ENCODE measurements around the gene TMEM204. TPM values are rescaled to one million over a fixed set of nuclear protein-coding genes. Genes with fewer than 3 reads are reported as not detected.

Gene TMEM204
- total RNA-seq = 100 to 1,000 TPM in 3 of 5 donors, 10 to 100 TPM in 2; 33.1 to 158 (median 115) TPM
- total RNA-seq (2013) = 72.5 TPM
- 3.1 to 221 (median 38.2) reads per million in 29 experiments for total RNA-seq

DNA sequence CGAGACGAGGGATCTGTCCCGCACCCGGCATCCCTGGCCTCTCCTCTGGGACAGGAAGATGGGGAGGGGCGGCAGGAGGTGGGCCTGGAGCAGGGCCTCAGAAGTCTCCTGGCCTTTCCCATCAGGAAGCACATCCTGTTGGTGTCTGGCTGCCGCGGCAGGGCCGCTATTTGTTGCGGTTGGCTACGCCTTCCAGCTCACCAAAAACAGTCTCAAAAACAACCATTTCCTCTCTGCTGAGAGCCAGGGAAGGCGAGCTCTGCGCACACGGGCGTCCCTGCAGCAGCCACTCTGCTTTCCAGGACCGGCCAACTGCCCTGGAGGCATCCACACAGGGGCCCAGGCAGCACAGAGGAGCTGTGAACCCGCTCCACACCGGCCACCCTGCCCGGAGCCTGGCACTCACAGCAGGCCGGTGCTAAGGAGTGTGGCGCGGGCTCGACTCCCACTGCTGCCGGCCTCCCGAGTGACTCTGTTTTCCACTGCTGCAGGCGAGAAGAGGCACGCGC is at the start of gene TMEM204:
Gene TMEM204, plus strand, starts transcription at position 224 of the 509 bp plus-strand sequence. CDS start 610 bp downstream, outside the sequence.
- H3K27me3 ChIP-seq (replicated peaks in 1 of 2; ENCODE audit: control insufficient read depth in 2 of 2, extremely low read depth in 1 of 2, insufficient read depth in 2 of 2, low read length in 1 of 2) = no peaks in the 10 kb centered on the region
- H3K4me1 ChIP-seq (ENCODE audit: control insufficient read depth in 1 of 2, extremely low read depth in 1 of 2, insufficient read depth in 2 of 2, low read length in 2 of 2) = peaks cover 20 to 63% of the 10 kb centered on the region in 2 experiments
- Mint-ChIP-seq H3K4me3 (peak within 1 kb of the TSS; percentile 97 to 100 (median 100)), H3K27ac (peak within 1 kb of the TSS; percentile 95 to 98), H3K9me3 (no peaks in the 10 kb centered on the region), H3K27me3 (no peaks in the 10 kb centered on the region), H3K36me3 (peaks cover 31% of the 10 kb centered on the region), H3K4me1 (peaks cover 40 to 58% (median 58%) of the 10 kb centered on the region in 3 donors)
- H3K9me3 ChIP-seq = no peaks in the 10 kb centered on the region
- under 1% methylated on average over 23 of the region's 27 CpGs for WGBS (ENCODE audit: insufficient coverage)
- peaks cover 11 to 30% of the 10 kb centered on the region in 2 donors for H3K36me3 ChIP-seq (ENCODE audit: control insufficient read depth in 2 of 2, extremely low read depth in 1 of 2, insufficient read depth in 1 of 2, low read length in 1 of 2)
- POLR2A ChIA-PET = no interaction called here
- peak within 1 kb of the TSS; percentile 80 to 81 for H3K4me3 ChIP-seq (ENCODE audit: control insufficient read depth in 1 of 2, extremely low read depth in 1 of 2, low read length in 1 of 2)
- ATAC-seq (replicated peaks in 1 of 4) = peak; percentile 69 to 73 (median 72)
- peak in 28 of 35 experiments; percentile 17 to 76 (median 46) for DNase-seq
- CTCF ChIA-PET = no interaction called here
- peak within 1 kb of the TSS; percentile 35 for H3K27ac ChIP-seq (ENCODE audit: low read length)

DNA sequence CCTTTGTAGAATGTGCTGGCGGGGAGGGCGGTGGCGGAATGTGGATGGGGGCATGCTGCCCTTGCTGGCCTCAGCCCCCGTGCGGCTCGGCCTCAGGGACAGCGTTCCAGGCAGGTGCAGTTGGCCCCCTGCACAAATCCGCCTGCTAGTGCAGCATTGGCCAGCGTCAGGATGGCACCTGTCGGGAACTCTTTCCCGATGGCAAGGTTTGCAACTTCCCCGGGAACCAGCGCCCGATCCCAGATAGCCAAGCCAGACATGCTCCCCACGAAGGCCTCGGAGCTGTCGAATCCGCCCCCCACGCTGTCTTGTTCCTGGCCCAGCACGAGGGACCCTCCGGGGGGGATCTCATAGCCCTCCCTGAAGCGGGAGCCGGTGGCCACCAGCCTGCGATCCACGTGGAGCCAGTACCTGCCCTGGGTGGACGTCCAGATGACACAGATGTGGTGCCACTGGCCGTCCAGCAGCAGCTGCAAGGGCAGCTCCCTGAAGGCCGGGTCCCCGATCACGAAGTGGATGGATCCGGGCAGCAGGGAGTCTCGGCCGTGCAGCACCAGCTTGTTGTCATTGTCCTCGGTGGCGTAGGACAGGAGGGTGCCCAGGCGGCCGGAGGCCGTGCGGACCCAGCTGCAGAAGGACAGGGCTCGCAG is 47.5 kb upstream of the TMEM204 start:
- H3K9me3 ChIP-seq = no peaks in the 10 kb centered on the region
- ATAC-seq (replicated peaks in 1 of 4) (no peak), DNase-seq (no peak)
- peaks cover 0 to 15% of the 10 kb centered on the region in 2 experiments for H3K27me3 ChIP-seq (replicated peaks in 1 of 2; ENCODE audit: control insufficient read depth in 2 of 2, extremely low read depth in 1 of 2, insufficient read depth in 2 of 2, low read length in 1 of 2)
- Mint-ChIP-seq H3K27ac (no peak overlapping the region), H3K27me3 (no peaks in the 10 kb centered on the region), H3K4me1 (peaks cover 0 to 2% (median 0%) of the 10 kb centered on the region in 3 donors), H3K9me3 (no peaks in the 10 kb centered on the region), H3K4me3 (no peak overlapping the region), H3K36me3 (no peaks in the 10 kb centered on the region)
- POLR2A ChIA-PET = no interaction called here
- WGBS (ENCODE audit: insufficient coverage) = 94% methylated on average over 40 of the region's 40 CpGs
- peaks cover 0 to 4% of the 10 kb centered on the region in 2 experiments for H3K4me1 ChIP-seq (ENCODE audit: control insufficient read depth in 1 of 2, extremely low read depth in 1 of 2, insufficient read depth in 2 of 2, low read length in 2 of 2)
- H3K4me3 ChIP-seq (ENCODE audit: control insufficient read depth in 1 of 2, extremely low read depth in 1 of 2, low read length in 1 of 2) = no peak overlapping the region
- CTCF ChIA-PET = no interaction called here
- no peaks in the 10 kb centered on the region for H3K36me3 ChIP-seq (ENCODE audit: control insufficient read depth in 2 of 2, extremely low read depth in 1 of 2, insufficient read depth in 1 of 2, low read length in 1 of 2)
- no peak overlapping the region for H3K27ac ChIP-seq (ENCODE audit: low read length)

DNA sequence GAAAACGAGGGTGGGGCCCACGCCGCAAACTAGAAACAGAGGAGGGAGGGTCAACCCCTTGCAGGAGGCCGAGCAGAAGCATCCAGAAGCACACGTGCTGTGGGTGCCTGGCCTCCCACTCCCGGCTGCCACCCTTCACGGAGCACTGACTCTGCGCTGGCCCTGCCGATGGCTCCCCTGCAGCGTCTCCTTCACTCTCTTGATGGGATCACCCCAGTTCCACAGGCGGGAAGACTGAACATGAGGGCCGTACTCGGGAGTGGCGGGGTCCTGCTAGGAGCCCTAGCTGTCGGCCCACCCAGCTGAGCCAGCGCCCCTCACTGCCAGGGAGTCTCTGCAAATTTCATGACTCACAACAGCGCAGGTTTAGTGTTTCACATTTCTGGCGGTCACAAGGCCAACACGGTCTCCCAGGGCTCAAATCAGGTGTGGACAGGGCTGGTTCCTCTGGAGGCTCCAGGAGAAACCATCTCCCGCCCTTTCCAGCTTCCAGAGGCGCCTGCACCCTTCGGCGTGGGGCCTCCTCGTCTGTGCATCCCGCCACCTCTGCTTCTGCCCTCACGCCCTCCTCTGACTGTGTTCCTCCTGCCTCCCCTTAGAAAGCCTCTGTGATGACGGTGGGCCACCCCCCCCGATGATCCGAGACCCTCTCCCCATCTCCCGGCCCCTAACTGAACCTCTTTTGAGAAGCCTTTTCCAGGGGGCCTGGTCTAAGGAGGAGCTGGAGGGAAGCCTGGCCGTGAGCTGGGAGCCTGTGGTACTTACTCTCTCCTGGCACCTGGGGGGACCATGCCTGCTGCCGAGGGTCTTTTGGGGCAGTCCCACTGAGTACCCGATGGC is 46.7 kb upstream of the TMEM204 start:
- Mint-ChIP-seq H3K36me3 (no peaks in the 10 kb centered on the region), H3K4me1 (peaks cover 0 to 3% (median 0%) of the 10 kb centered on the region in 3 donors), H3K27ac (no peak overlapping the region), H3K27me3 (no peaks in the 10 kb centered on the region), H3K9me3 (no peaks in the 10 kb centered on the region), H3K4me3 (no peak overlapping the region)
- 84% methylated on average over 28 of the region's 33 CpGs for WGBS (ENCODE audit: insufficient coverage)
- CTCF ChIA-PET = no interaction called here
- H3K36me3 ChIP-seq (ENCODE audit: control insufficient read depth in 2 of 2, extremely low read depth in 1 of 2, insufficient read depth in 1 of 2, low read length in 1 of 2) = no peaks in the 10 kb centered on the region
- H3K4me3 ChIP-seq (ENCODE audit: control insufficient read depth in 1 of 2, extremely low read depth in 1 of 2, low read length in 1 of 2) = no peak overlapping the region
- DNase-seq (no peak), ATAC-seq (replicated peaks in 1 of 4) (no peak)
- H3K9me3 ChIP-seq = no peaks in the 10 kb centered on the region
- POLR2A ChIA-PET = no interaction called here
- peaks cover 0 to 14% of the 10 kb centered on the region in 2 experiments for H3K27me3 ChIP-seq (replicated peaks in 1 of 2; ENCODE audit: control insufficient read depth in 2 of 2, extremely low read depth in 1 of 2, insufficient read depth in 2 of 2, low read length in 1 of 2)
- H3K4me1 ChIP-seq (ENCODE audit: control insufficient read depth in 1 of 2, extremely low read depth in 1 of 2, insufficient read depth in 2 of 2, low read length in 2 of 2) = peaks cover 0 to 4% of the 10 kb centered on the region in 2 experiments
- no peak overlapping the region for H3K27ac ChIP-seq (ENCODE audit: low read length)

DNA sequence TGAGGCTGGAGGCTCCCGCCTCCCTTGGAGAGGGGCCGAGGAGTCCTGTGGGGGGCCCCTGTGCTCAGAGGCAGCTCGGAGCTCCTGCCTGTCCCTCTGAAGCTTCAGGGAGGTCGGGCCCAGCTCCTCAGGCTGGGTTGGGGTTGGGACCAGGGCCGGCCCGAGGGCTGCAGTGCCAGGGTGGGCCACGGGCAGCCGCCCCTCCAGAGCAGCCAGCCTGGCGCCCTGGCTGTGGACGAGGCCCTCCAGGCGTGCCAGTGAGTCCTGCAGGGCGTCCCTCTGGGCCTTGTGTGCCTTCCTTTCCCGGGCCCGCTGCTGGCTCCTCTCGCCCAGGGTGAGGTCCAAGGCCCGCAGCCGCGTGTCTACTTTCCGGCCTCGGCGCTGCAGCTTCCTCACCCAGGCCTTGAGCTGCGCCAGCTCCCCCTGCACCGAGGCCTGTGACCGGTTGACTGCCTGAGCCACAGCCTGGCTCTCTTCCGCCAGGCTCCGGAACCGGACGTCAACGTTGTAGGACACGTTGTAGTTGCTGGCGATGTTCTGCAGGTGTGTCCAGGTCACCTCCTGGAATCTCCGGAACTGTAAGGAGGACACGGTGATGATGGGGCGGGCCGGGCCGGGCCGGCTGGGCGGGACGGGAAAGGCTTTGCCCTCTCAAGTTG is 45.9 kb upstream of the TMEM204 start:
- Histone ChIP-seq H3K4me1 (ENCODE audit: control insufficient read depth in 1 of 2, extremely low read depth in 1 of 2, insufficient read depth in 2 of 2, low read length in 2 of 2) (peaks cover 5 to 6% of the 10 kb centered on the region in 2 experiments), H3K4me3 (ENCODE audit: control insufficient read depth in 1 of 2, extremely low read depth in 1 of 2, low read length in 1 of 2) (no peak overlapping the region), H3K9me3 (no peaks in the 10 kb centered on the region), H3K27me3 (replicated peaks in 1 of 2; ENCODE audit: control insufficient read depth in 2 of 2, extremely low read depth in 1 of 2, insufficient read depth in 2 of 2, low read length in 1 of 2) (peaks cover 0 to 6% of the 10 kb centered on the region in 2 experiments), H3K36me3 (ENCODE audit: control insufficient read depth in 2 of 2, extremely low read depth in 1 of 2, insufficient read depth in 1 of 2, low read length in 1 of 2) (no peaks in the 10 kb centered on the region), H3K27ac (ENCODE audit: low read length) (no peak overlapping the region)
- Mint-ChIP-seq H3K27me3 (no peaks in the 10 kb centered on the region), H3K9me3 (no peaks in the 10 kb centered on the region), H3K27ac (no peak overlapping the region), H3K4me3 (no peak overlapping the region), H3K4me1 (peaks cover 3 to 6% (median 5%) of the 10 kb centered on the region in 3 donors), H3K36me3 (no peaks in the 10 kb centered on the region)
- no peak for DNase-seq
- ChIA-PET POLR2A (no interaction called here), CTCF (no interaction called here)
- ATAC-seq (replicated peaks in 1 of 4) = no peak
- 89% methylated on average over 36 of the region's 39 CpGs for WGBS (ENCODE audit: insufficient coverage)

DNA sequence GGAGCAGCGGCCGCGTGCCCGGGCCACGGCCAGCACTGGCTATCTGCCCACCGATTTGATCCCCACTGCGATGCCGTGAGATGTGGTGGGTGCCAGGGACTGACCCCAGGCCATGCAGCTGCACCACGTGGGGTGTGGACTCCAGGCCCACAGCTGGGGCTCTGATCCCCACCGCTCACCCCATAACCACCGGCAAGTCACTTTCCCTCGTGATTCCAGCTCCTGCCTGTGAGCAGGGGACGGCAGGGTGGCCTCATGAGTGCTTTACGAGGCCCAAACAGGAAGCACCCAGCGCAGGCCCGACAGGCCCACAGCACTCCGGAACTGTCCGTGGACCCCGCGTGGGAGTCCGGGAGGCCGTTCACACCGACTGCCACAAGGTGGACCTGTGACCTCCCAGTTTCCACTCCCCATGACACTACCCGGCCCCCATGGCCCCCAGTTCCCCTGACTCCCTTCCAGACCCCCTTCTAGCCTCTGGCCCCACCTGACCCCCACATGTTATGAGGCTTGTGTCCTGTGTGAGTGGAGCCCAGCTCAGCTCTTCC is 45.3 kb upstream of the TMEM204 start:
- H3K4me3 Mint-ChIP-seq = no peak overlapping the region
- Histone ChIP-seq H3K4me1 (ENCODE audit: control insufficient read depth in 1 of 2, extremely low read depth in 1 of 2, insufficient read depth in 2 of 2, low read length in 2 of 2) (peaks cover 11% of the 10 kb centered on the region in 2 experiments), H3K27me3 (replicated peaks in 1 of 2; ENCODE audit: control insufficient read depth in 2 of 2, extremely low read depth in 1 of 2, insufficient read depth in 2 of 2, low read length in 1 of 2) (peaks cover 0 to 5% of the 10 kb centered on the region in 2 experiments), H3K4me3 (ENCODE audit: control insufficient read depth in 1 of 2, extremely low read depth in 1 of 2, low read length in 1 of 2) (no peak overlapping the region), H3K9me3 (no peaks in the 10 kb centered on the region), H3K36me3 (ENCODE audit: control insufficient read depth in 2 of 2, extremely low read depth in 1 of 2, insufficient read depth in 1 of 2, low read length in 1 of 2) (no peaks in the 10 kb centered on the region), H3K27ac (ENCODE audit: low read length) (no peak overlapping the region)
- H3K4me1 Mint-ChIP-seq = peaks cover 9 to 11% (median 11%) of the 10 kb centered on the region in 3 donors
- no peak overlapping the region for H3K27ac Mint-ChIP-seq
- ChIA-PET CTCF (no interaction called here), POLR2A (no interaction called here)
- no peaks in the 10 kb centered on the region for H3K27me3 Mint-ChIP-seq
- H3K36me3 Mint-ChIP-seq = no peaks in the 10 kb centered on the region
- H3K9me3 Mint-ChIP-seq = no peaks in the 10 kb centered on the region
- ATAC-seq (replicated peaks in 1 of 4) (no peak), DNase-seq (no peak)
- WGBS (ENCODE audit: insufficient coverage) = 94% methylated on average over 17 of the region's 24 CpGs

DNA sequence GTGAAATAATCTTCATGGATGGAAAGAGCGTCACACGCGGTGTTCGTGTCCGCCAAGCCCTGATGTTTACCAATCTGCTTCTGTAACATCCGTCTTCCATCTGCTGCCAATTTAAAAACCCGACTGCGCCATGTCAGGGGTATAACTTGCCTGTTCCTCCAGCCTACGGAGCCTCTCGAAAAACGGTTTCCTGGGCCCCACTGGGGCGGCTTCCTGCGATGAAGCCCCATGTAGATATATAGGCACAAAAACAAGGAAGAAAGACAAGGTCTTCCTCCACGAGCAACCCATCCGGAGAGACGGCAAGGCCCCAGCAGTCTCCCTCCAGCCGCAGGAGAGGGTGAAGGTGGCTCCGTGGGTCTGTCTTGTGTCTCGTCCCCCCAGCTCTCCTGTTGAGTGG is 44.8 kb upstream of the TMEM204 start, which contains the start of gene PTX4:
Gene PTX4, minus strand, starts transcription at position 326 of the 400 bp plus-strand sequence. Its CDS starts 35 bp downstream, at position 291.
- H3K27ac Mint-ChIP-seq = no peak within 1 kb of the TSS
- no peaks in the 10 kb centered on the region for H3K9me3 Mint-ChIP-seq
- H3K27ac ChIP-seq (ENCODE audit: low read length) = no peak within 1 kb of the TSS
- ChIA-PET POLR2A (interaction anchor here in 1 of 2 donors (0.7 kb wide), 1 partner anchor 175 kb away, joined by 3 read pairs; no protein-coding TSS in a partner anchor), CTCF (no interaction called here)
- 79% methylated on average over 17 of the region's 19 CpGs for WGBS (ENCODE audit: insufficient coverage)
- DNase-seq (no peak), ATAC-seq (replicated peaks in 1 of 4) (no peak)
- H3K4me3 Mint-ChIP-seq = no peak within 1 kb of the TSS
- H3K4me1 Mint-ChIP-seq = peaks cover 9 to 11% (median 11%) of the 10 kb centered on the region in 3 donors
- H3K27me3 Mint-ChIP-seq = no peaks in the 10 kb centered on the region
- H3K4me3 ChIP-seq (ENCODE audit: control insufficient read depth in 1 of 2, extremely low read depth in 1 of 2, low read length in 1 of 2) = no peak within 1 kb of the TSS
- H3K4me1 ChIP-seq (ENCODE audit: control insufficient read depth in 1 of 2, extremely low read depth in 1 of 2, insufficient read depth in 2 of 2, low read length in 2 of 2) = peaks cover 11% of the 10 kb centered on the region in 2 experiments
- H3K9me3 ChIP-seq = no peaks in the 10 kb centered on the region
- H3K36me3 ChIP-seq (ENCODE audit: control insufficient read depth in 2 of 2, extremely low read depth in 1 of 2, insufficient read depth in 1 of 2, low read length in 1 of 2) = no peaks in the 10 kb centered on the region
- peaks cover 0 to 5% of the 10 kb centered on the region in 2 experiments for H3K27me3 ChIP-seq (replicated peaks in 1 of 2; ENCODE audit: control insufficient read depth in 2 of 2, extremely low read depth in 1 of 2, insufficient read depth in 2 of 2, low read length in 1 of 2)
- no peaks in the 10 kb centered on the region for H3K36me3 Mint-ChIP-seq

All from T-cell (primary cell).